Natural killer cell (primary cell): ENCODE data around the gene EPC1. TPM values are rescaled to one million over a fixed set of nuclear protein-coding genes. Genes with fewer than 3 reads are reported as not detected.

Experiments
- ATAC-seq, 3 donors: fragments of 150-1000 bp in 2 of 3; fragments of 200-7000 bp in 1 of 3; cut with Tn5 transposase; 1 replicate in 1 of 3; 2 replicates in 2 of 3; pipeline ENCODE4 v1.10.0; 2021; ENCODE audit warnings: mild to moderate bottlenecking in 2 of 3, moderate library complexity in 2 of 3
- DNase-seq, 2 donors: peaks; one replicate each; pipeline versions ENCODE4 v3.0.0 to v3.0.0-alpha.2; 2013 to 2021; ENCODE audit warnings: mixed read lengths in 1 of 2
- H3K27ac ChIP-seq: one replicate; pipeline ENCODE4 v1.5.1; 2013; ENCODE audit warnings: mild to moderate bottlenecking, low read length
- H3K27me3 ChIP-seq: one replicate; pipeline ENCODE4 v1.6.1; 2013; ENCODE audit warnings: low read length; ENCODE audit not compliant: control insufficient read depth, insufficient read depth
- H3K36me3 ChIP-seq: one replicate; pipeline ENCODE4 v1.6.1; 2013; ENCODE audit warnings: low read length; ENCODE audit not compliant: control insufficient read depth, insufficient read depth
- H3K4me1 ChIP-seq: one replicate; pipeline ENCODE4 v1.6.1; 2013; ENCODE audit warnings: low read length; ENCODE audit not compliant: control insufficient read depth, insufficient read depth
- H3K4me3 ChIP-seq: one replicate; pipeline ENCODE4 v1.5.1; 2013; ENCODE audit warnings: low read length
- H3K9me3 ChIP-seq: one replicate; pipeline ENCODE4 v1.6.1; 2013; ENCODE audit warnings: low read length; ENCODE audit not compliant: control insufficient read depth, insufficient read depth
- H3K27ac Mint-ChIP-seq, 2 donors: one replicate each; pipeline ENCODE4 v1.8.0; 2022; ENCODE audit warnings: mild to moderate bottlenecking in 2 of 2, mixed read lengths in 2 of 2, moderate library complexity in 1 of 2
- H3K27me3 Mint-ChIP-seq, 2 donors: one replicate each; pipeline ENCODE4 v1.8.0; 2022; ENCODE audit warnings: low read depth in 2 of 2, mixed read lengths in 2 of 2
- H3K36me3 Mint-ChIP-seq: one replicate; pipeline ENCODE4 v1.8.0; 2022; ENCODE audit warnings: mixed read lengths
- H3K4me1 Mint-ChIP-seq, 2 donors: one replicate each; pipeline ENCODE4 v1.8.0; 2022; ENCODE audit warnings: mixed read lengths in 2 of 2
- H3K4me3 Mint-ChIP-seq: one replicate; pipeline ENCODE4 v1.8.0; 2022; ENCODE audit warnings: mild to moderate bottlenecking, moderate library complexity, mixed read lengths
- H3K9me3 Mint-ChIP-seq, 2 donors: one replicate each; pipeline ENCODE4 v1.8.0; 2022; ENCODE audit warnings: mixed read lengths in 2 of 2
- WGBS: methylation state at CpG from one replicate; pipeline ENCODE4 v1.1.7; 2013; ENCODE audit warnings: missing lambda C conversion rate; ENCODE audit not compliant: insufficient coverage; 5-methylcytosine and 5-hydroxymethylcytosine counted together
- intact Hi-C: fragments of 100-400 bp; cut with micrococcal nuclease; formaldehyde crosslinking; loops from one replicate; pipeline ENCODE4 v1.14.2; 2022
- total RNA-seq, 4 donors: library from RNA; stranded (reverse); fragments of 120-200 nt in 1 of 4; gene quantifications; one replicate each; pipeline versions ENCODE4 v1.2.3 to v1.2.4, GENCODE V29; 2013 to 2022
- TF ChIP-seq, protein P1 (sequence below): fragments of 200-600 bp; IDR thresholded peaks from one replicate; pipeline ENCODE4 v1.8.0; 2022; ENCODE audit warnings: antibody characterized with exemption

EPC1 gene
- total RNA-seq, 3 donors from 2014 or later (not counting 1 experiment from before 2014, with no cell fraction given): 155 to 178 (median 161) TPM

DNA sequence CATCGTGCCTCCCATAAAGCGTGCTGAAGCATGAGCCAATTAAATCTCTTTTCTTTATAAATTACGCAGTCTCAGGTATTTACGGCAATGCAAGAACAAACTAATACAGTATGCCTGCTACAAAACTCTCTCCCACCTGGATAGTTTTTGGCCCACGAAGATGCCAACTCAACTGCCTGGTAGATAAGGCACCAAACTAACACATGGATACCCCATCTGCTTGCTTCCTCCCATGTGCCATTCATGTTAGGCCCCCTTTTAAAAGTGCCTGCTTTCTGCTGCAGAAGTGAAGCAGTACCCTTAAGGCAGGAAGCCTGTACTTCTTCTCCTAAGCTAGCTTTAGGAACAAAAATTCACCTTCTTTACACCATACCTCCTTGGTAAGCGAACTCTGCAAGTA lies 15.6 kb upstream of the EPC1 start:
- Histone ChIP-seq H3K4me3 (no peak overlapping the region), H3K36me3 (peaks cover 2% of the 10 kb centered on the region), H3K4me1 (peaks cover 15% of the 10 kb centered on the region), H3K27me3 (no peaks in the 10 kb centered on the region), H3K9me3 (no peaks in the 10 kb centered on the region), H3K27ac (no peak overlapping the region)
- TF ChIP-seq, protein P1, sequence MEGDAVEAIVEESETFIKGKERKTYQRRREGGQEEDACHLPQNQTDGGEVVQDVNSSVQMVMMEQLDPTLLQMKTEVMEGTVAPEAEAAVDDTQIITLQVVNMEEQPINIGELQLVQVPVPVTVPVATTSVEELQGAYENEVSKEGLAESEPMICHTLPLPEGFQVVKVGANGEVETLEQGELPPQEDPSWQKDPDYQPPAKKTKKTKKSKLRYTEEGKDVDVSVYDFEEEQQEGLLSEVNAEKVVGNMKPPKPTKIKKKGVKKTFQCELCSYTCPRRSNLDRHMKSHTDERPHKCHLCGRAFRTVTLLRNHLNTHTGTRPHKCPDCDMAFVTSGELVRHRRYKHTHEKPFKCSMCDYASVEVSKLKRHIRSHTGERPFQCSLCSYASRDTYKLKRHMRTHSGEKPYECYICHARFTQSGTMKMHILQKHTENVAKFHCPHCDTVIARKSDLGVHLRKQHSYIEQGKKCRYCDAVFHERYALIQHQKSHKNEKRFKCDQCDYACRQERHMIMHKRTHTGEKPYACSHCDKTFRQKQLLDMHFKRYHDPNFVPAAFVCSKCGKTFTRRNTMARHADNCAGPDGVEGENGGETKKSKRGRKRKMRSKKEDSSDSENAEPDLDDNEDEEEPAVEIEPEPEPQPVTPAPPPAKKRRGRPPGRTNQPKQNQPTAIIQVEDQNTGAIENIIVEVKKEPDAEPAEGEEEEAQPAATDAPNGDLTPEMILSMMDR: no peak
- DNase-seq (no peak), ATAC-seq (no peak)
- Mint-ChIP-seq H3K27me3 (no peaks in the 10 kb centered on the region), H3K4me3 (no peak overlapping the region), H3K9me3 (no peaks in the 10 kb centered on the region), H3K27ac (no peak overlapping the region), H3K36me3 (no peaks in the 10 kb centered on the region), H3K4me1 (peaks cover 38 to 50% of the 10 kb centered on the region in 2 donors)
- intact Hi-C loops: loop anchor here (2.0 kb wide), 1 partner anchor 14 kb away; no protein-coding TSS in a partner anchor
- 92% methylated on average over 5 of the region's 6 CpGs for WGBS

DNA sequence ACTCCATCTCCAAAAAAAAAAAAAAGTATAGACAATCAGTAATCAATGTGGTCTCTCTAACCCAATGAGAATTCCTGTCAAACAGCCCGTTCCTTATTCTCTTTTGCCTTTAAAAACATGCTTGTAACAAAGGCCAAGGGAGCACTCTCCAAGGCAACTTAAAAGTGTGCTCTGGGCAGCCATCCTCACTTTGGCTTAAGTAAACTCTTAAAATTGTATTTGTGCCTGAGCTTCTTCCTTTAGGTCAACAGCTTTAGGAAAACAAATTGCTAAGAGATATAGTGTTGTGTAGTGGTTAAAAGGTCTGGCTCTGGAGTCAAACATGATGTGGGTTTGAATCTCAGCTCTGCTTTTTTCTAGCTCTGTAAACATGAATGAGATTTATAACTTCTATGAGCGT lies 13.9 kb upstream of the EPC1 start:
- WGBS: 100% methylated on average over 2 of the region's 2 CpGs

DNA sequence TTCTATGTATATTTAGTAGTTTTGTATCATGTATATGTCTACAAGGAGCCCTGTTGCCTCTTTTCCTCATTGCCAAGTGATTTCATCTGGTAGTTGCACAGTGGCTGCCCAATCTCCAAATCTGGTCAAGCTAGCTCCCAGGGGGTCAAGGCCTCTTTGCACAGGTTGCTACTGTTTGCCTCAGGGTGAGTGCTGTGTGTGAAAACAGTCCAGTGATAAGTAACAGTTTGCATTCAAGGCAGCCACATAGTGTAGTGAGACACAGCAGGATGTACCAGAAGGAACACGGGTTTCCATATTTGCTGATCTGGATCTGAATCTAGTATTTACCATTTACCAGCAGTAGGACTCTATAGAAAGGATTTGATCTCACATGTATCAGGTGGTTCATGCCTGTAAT lies 13.3 kb upstream of the EPC1 start:
- intact Hi-C loops: no loop called here
- TF ChIP-seq, protein P1: no peak
- H3K4me3 Mint-ChIP-seq: no peak overlapping the region
- no peaks in the 10 kb centered on the region for H3K27me3 ChIP-seq
- H3K9me3 Mint-ChIP-seq: no peaks in the 10 kb centered on the region
- H3K4me1 Mint-ChIP-seq: peaks cover 55 to 64% of the 10 kb centered on the region in 2 donors
- H3K36me3 Mint-ChIP-seq: no peaks in the 10 kb centered on the region
- H3K9me3 ChIP-seq: no peaks in the 10 kb centered on the region
- ATAC-seq (no peak), DNase-seq (no peak)
- H3K4me1 ChIP-seq: peaks cover 29% of the 10 kb centered on the region
- H3K36me3 ChIP-seq: peaks cover 2% of the 10 kb centered on the region
- H3K27me3 Mint-ChIP-seq: no peaks in the 10 kb centered on the region
- no peak overlapping the region for H3K27ac ChIP-seq
- no peak overlapping the region for H3K27ac Mint-ChIP-seq
- WGBS: 100% methylated on average over 1 of the region's 1 CpG
- no peak overlapping the region for H3K4me3 ChIP-seq

More for the DNA sequence above, 13.9 kb upstream of the EPC1 start:
- no peaks in the 10 kb centered on the region for H3K36me3 Mint-ChIP-seq
- H3K27me3 Mint-ChIP-seq: no peaks in the 10 kb centered on the region
- no peak overlapping the region for H3K27ac Mint-ChIP-seq
- intact Hi-C loops: no loop called here
- no peak overlapping the region for H3K27ac ChIP-seq
- no peaks in the 10 kb centered on the region for H3K9me3 Mint-ChIP-seq
- no peaks in the 10 kb centered on the region for H3K27me3 ChIP-seq
- DNase-seq (no peak), ATAC-seq (no peak)
- no peaks in the 10 kb centered on the region for H3K9me3 ChIP-seq
- peaks cover 29% of the 10 kb centered on the region for H3K4me1 ChIP-seq
- H3K4me3 Mint-ChIP-seq: no peak overlapping the region
- H3K36me3 ChIP-seq: peaks cover 2% of the 10 kb centered on the region
- no peak overlapping the region for H3K4me3 ChIP-seq
- H3K4me1 Mint-ChIP-seq: peaks cover 52 to 64% of the 10 kb centered on the region in 2 donors
- TF ChIP-seq, protein P1: no peak
